Keratinocyte (primary cell): Measurements from ENCODE around the gene C10orf120. TPM values are rescaled to one million over a fixed set of nuclear protein-coding genes. Genes with fewer than 3 reads are reported as not detected.

ENCODE experiments used
- DNase-seq: peaks from one replicate; pipeline ENCODE4 v3.0.0-alpha.2; 2011; ENCODE audit warnings: low read depth, missing footprints, low spot score
- FAIRE-seq: peaks from 2 replicates; lab custom pipeline; 2011; peaks lifted over from hg19 to GRCh38; lab: Jason Lieb, UNC
- H2AFZ ChIP-seq: 2 replicates; pipeline ENCODE4 v1.6.0; 2012; ENCODE audit warnings: low read length, control low read depth, inconsistent platforms; ENCODE audit not compliant: control insufficient read depth
- H3K27ac ChIP-seq: 2 replicates; pipeline ENCODE4 v1.5.1; 2011; ENCODE audit warnings: low read length; ENCODE audit not compliant: control insufficient read depth, insufficient read depth
- H3K27me3 ChIP-seq: 3 replicates; pipeline ENCODE4 v1.6.0; 2011; ENCODE audit warnings: low read length; ENCODE audit not compliant: control insufficient read depth, insufficient read depth; ENCODE audit errors: extremely low read depth
- H3K36me3 ChIP-seq, 2 experiments: 2 replicates in 1 of 2; 3 replicates in 1 of 2; pipeline ENCODE4 v1.5.1; 2011; ENCODE audit warnings: low read length in 2 of 2, mild to moderate bottlenecking in 1 of 2; ENCODE audit not compliant: control insufficient read depth in 2 of 2, insufficient read depth in 2 of 2; ENCODE audit errors: extremely low read depth in 1 of 2
- H3K4me1 ChIP-seq: 3 replicates; pipeline ENCODE4 v1.5.1; 2011; ENCODE audit warnings: low read length; ENCODE audit not compliant: control insufficient read depth, insufficient read depth; ENCODE audit errors: extremely low read depth
- H3K4me2 ChIP-seq: 3 replicates; pipeline ENCODE4 v1.6.0; 2011; ENCODE audit warnings: low read depth, low read length; ENCODE audit not compliant: control insufficient read depth, insufficient read depth; ENCODE audit errors: extremely low read depth
- H3K4me3 ChIP-seq, 3 experiments: fragments of 200-600 bp in 1 of 3; sonication (generic) in 1 of 3; 2 replicates in 2 of 3; 3 replicates in 1 of 3; pipeline ENCODE4 v1.5.1; 2011 to 2016; ENCODE audit warnings: low read length in 3 of 3, mild to moderate bottlenecking in 3 of 3, control low read depth in 2 of 3, inconsistent platforms in 1 of 3, low read depth in 1 of 3, mixed read lengths in 1 of 3, mixed run types in 1 of 3, moderate library complexity in 1 of 3; ENCODE audit not compliant: control insufficient read depth in 2 of 3, insufficient read depth in 2 of 3; ENCODE audit errors: extremely low read depth in 1 of 3
- H3K79me2 ChIP-seq: 2 replicates; pipeline ENCODE4 v1.6.0; 2012; ENCODE audit warnings: low read length; ENCODE audit not compliant: control insufficient read depth, insufficient read depth
- H3K9ac ChIP-seq: 3 replicates; pipeline ENCODE4 v1.6.0; 2011; ENCODE audit warnings: low read length; ENCODE audit not compliant: control insufficient read depth, insufficient read depth; ENCODE audit errors: extremely low read depth
- H3K9me1 ChIP-seq: 3 replicates; pipeline ENCODE4 v1.6.0; 2011; ENCODE audit warnings: low read length; ENCODE audit not compliant: control insufficient read depth, insufficient read depth; ENCODE audit errors: extremely low read depth
- H3K9me3 ChIP-seq: 2 replicates; pipeline ENCODE4 v1.5.1; 2012; ENCODE audit warnings: low read depth, low read length; ENCODE audit not compliant: control insufficient read depth
- H4K20me1 ChIP-seq: 3 replicates; pipeline ENCODE4 v1.6.0; 2011; ENCODE audit warnings: low read length; ENCODE audit not compliant: control insufficient read depth, insufficient read depth; ENCODE audit errors: extremely low read depth
- EZH2 ChIP-seq: IDR thresholded peaks from one replicate; pipeline ENCODE4 v1.6.1; 2012; ENCODE audit warnings: inconsistent platforms, mild to moderate bottlenecking, low read length, moderate library complexity
- dilution Hi-C: fragments of 300-500 bp; cut with MboI; formaldehyde crosslinking; loops from one replicate; pipeline ENCODE4 v1.7.0; 2020; ENCODE audit warnings: low sequenced_read_pairs; ENCODE audit not compliant: extremely low pct_ligation_motif_present
- polyA plus RNA-seq, 5 experiments: library from polyadenylated mRNA; depleted of rRNA in 3 of 5; stranded (reverse) in 3 of 5; stranded (forward) in 1 of 5; unstranded in 1 of 5; fragments of >200 nt; gene quantifications; 1 replicate in 1 of 5; 2 replicates in 3 of 5; 3 replicates in 1 of 5; pipeline versions ENCODE4 v1.2.1 to v1.2.3, GENCODE V29; 2011 to 2012; ENCODE audit warnings: missing spikeins in 2 of 5, low read depth in 1 of 5, low replicate concordance in 1 of 5
- TF ChIP-seq, protein P1 (sequence below), 3 experiments: IDR thresholded peaks in 1 of 3; conservative IDR thresholded peaks in 1 of 3; optimal IDR thresholded peaks in 1 of 3; 2 replicates in 2 of 3; 3 replicates in 1 of 3; pipeline versions ENCODE3 to v1.5.1; 2011; ENCODE audit warnings: low read length in 3 of 3, mild to moderate bottlenecking in 3 of 3, moderate library complexity in 2 of 3, control low read depth in 1 of 3, inconsistent platforms in 1 of 3; ENCODE audit not compliant: insufficient read depth in 2 of 3; ENCODE audit errors: extremely low read depth in 1 of 3

The C10orf120 gene
- polyA plus RNA-seq, 1 donor (not counting 4 experiments of a cell fraction or from before 2014, with no cell fraction given): not detected

DNA sequence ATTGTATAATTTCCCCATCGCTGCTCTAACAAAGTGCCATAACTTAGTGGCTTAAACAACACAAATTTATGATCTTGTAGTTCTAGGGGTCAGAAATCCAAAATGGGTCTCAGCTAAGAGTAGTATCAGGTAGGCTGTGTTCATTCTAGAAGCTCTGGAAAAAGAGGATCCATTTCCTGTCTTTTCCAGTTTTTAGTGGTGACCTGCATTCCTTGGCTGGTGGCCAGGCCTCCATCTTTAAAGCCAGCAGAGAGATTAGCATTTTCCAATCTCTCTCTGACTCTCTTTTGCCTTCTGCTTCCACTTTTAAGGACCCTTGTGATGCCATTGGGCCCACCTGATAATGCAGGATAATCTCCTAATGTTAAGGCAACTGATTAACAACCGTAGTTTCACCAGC, 41.0 kb upstream of the C10orf120 start:
- H2AFZ ChIP-seq: no peak overlapping the region
- peaks cover under 1% of the 10 kb centered on the region for H3K4me1 ChIP-seq
- H3K79me2 ChIP-seq: no peaks in the 10 kb centered on the region
- H3K9ac ChIP-seq: no peak overlapping the region
- no peak for DNase-seq
- dilution Hi-C loops: no loop called here
- no peak overlapping the region for H3K4me2 ChIP-seq
- no peak overlapping the region for H3K4me3 ChIP-seq
- H3K36me3 ChIP-seq: no peaks in the 10 kb centered on the region
- H3K9me1 ChIP-seq: no peaks in the 10 kb centered on the region
- no peak overlapping the region for H3K27ac ChIP-seq
- no peaks in the 10 kb centered on the region for H3K27me3 ChIP-seq
- H3K9me3 ChIP-seq: no peaks in the 10 kb centered on the region
- no peaks in the 10 kb centered on the region for H4K20me1 ChIP-seq
- TF ChIP-seq EZH2: no peak
- TF ChIP-seq, protein P1, sequence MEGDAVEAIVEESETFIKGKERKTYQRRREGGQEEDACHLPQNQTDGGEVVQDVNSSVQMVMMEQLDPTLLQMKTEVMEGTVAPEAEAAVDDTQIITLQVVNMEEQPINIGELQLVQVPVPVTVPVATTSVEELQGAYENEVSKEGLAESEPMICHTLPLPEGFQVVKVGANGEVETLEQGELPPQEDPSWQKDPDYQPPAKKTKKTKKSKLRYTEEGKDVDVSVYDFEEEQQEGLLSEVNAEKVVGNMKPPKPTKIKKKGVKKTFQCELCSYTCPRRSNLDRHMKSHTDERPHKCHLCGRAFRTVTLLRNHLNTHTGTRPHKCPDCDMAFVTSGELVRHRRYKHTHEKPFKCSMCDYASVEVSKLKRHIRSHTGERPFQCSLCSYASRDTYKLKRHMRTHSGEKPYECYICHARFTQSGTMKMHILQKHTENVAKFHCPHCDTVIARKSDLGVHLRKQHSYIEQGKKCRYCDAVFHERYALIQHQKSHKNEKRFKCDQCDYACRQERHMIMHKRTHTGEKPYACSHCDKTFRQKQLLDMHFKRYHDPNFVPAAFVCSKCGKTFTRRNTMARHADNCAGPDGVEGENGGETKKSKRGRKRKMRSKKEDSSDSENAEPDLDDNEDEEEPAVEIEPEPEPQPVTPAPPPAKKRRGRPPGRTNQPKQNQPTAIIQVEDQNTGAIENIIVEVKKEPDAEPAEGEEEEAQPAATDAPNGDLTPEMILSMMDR (optimal IDR thresholded peaks at IDR 0.05 in 1 of 3, IDR thresholded peaks at IDR 0.05 in 1 of 3, conservative IDR thresholded peaks at IDR 0.05 in 1 of 3; ENCODE audit: extremely low read depth in 1 of 3, insufficient read depth in 2 of 3, low read length in 3 of 3): no peak
- FAIRE-seq: peak; percentile 13

DNA sequence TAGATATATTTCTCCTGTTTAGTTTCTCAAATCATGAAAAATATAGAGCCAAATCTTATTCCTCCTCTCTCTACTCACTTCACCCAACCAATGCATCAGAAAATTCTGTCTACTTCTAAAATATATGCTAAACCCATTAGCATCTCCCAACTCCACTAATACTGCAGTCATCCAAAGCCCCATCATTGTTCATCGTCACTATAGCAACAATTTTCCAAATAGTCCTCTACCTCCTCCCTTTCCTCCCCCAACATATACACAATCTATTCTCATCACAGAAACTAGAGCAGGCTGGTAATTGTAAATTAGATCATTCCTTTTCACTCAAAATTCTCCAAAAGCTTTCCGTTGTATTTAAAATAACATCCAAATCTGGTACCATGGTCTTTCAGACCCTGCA, 38.4 kb upstream of the C10orf120 start:
- no peak overlapping the region for H2AFZ ChIP-seq
- H3K79me2 ChIP-seq: no peaks in the 10 kb centered on the region
- H3K9me3 ChIP-seq: no peaks in the 10 kb centered on the region
- H3K4me3 ChIP-seq: no peak overlapping the region
- peaks cover 4% of the 10 kb centered on the region for H3K4me1 ChIP-seq
- dilution Hi-C loops: no loop called here
- H3K9me1 ChIP-seq: no peaks in the 10 kb centered on the region
- no peak for TF ChIP-seq EZH2
- TF ChIP-seq, protein P1 (optimal IDR thresholded peaks at IDR 0.05 in 1 of 3, IDR thresholded peaks at IDR 0.05 in 1 of 3, conservative IDR thresholded peaks at IDR 0.05 in 1 of 3; ENCODE audit: extremely low read depth in 1 of 3, insufficient read depth in 2 of 3, low read length in 3 of 3): no peak
- H4K20me1 ChIP-seq: no peaks in the 10 kb centered on the region
- no peak overlapping the region for H3K9ac ChIP-seq
- no peaks in the 10 kb centered on the region for H3K36me3 ChIP-seq
- no peak overlapping the region for H3K4me2 ChIP-seq
- no peaks in the 10 kb centered on the region for H3K27me3 ChIP-seq
- DNase-seq (no peak), FAIRE-seq (no peak)
- no peak overlapping the region for H3K27ac ChIP-seq
